Measurements from ENCODE around the gene ZNF408. TPM values are rescaled to one million over a fixed set of nuclear protein-coding genes. Genes with fewer than 3 reads are reported as not detected.

Gene ZNF408
- polyA plus RNA-seq, 1 donor (not counting 4 experiments of a cell fraction or from before 2014, with no cell fraction given): 4.0 TPM

GRCh38 chr11:46698597-46698996 lies 2.2 kb upstream of the ZNF408 start:
- dilution Hi-C loops (cut with MboI; ENCODE audit: extremely low pct_ligation_motif_present, low sequenced_read_pairs): no loop called here
- FAIRE-seq: no peak
- Histone ChIP-seq H3K9me3 (ENCODE audit: control insufficient read depth, low read depth, low read length) (no peaks in the 10 kb centered on the region), H3K27ac (ENCODE audit: control insufficient read depth, insufficient read depth, low read length) (no peak overlapping the region), H3K27me3 (ENCODE audit: control insufficient read depth, extremely low read depth, insufficient read depth, low read length) (no peaks in the 10 kb centered on the region), H3K4me1 (ENCODE audit: control insufficient read depth, extremely low read depth, insufficient read depth, low read length) (peaks cover 13% of the 10 kb centered on the region), H2AFZ (ENCODE audit: control insufficient read depth, low read length) (no peak overlapping the region), H3K36me3 (ENCODE audit: control insufficient read depth in 2 of 2, extremely low read depth in 1 of 2, insufficient read depth in 2 of 2, low read length in 2 of 2) (peaks cover 30 to 35% of the 10 kb centered on the region in 2 experiments), H4K20me1 (ENCODE audit: control insufficient read depth, extremely low read depth, insufficient read depth, low read length) (no peaks in the 10 kb centered on the region), H3K79me2 (ENCODE audit: control insufficient read depth, insufficient read depth, low read length) (peaks cover 54% of the 10 kb centered on the region), H3K9ac (ENCODE audit: control insufficient read depth, extremely low read depth, insufficient read depth, low read length) (no peak overlapping the region), H3K9me1 (ENCODE audit: control insufficient read depth, extremely low read depth, insufficient read depth, low read length) (no peaks in the 10 kb centered on the region), H3K4me3 (ENCODE audit: control insufficient read depth in 2 of 3, extremely low read depth in 1 of 3, insufficient read depth in 2 of 3, low read depth in 1 of 3, low read length in 3 of 3) (no peak overlapping the region), H3K4me2 (ENCODE audit: control insufficient read depth, extremely low read depth, insufficient read depth, low read depth, low read length) (peak overlapping the region; percentile 20)
- TF ChIP-seq EZH2 (IDR thresholded peaks at IDR 0.05; ENCODE audit: low read length): no peak
- no peak for TF ChIP-seq CTCF (optimal IDR thresholded peaks at IDR 0.05 in 1 of 3, IDR thresholded peaks at IDR 0.05 in 1 of 3, conservative IDR thresholded peaks at IDR 0.05 in 1 of 3; ENCODE audit: extremely low read depth in 1 of 3, insufficient read depth in 2 of 3, low read length in 3 of 3)
- no peak for DNase-seq (ENCODE audit: low read depth, low spot score)

- dilution Hi-C loops (cut with MboI; ENCODE audit: extremely low pct_ligation_motif_present, low sequenced_read_pairs): no loop called here
- Histone ChIP-seq H3K9me3 (ENCODE audit: control insufficient read depth, low read depth, low read length) (no peaks in the 10 kb centered on the region), H4K20me1 (ENCODE audit: control insufficient read depth, extremely low read depth, insufficient read depth, low read length) (peaks cover 3% of the 10 kb centered on the region), H3K27ac (ENCODE audit: control insufficient read depth, insufficient read depth, low read length) (peak overlapping the region; percentile 97), H3K4me3 (ENCODE audit: control insufficient read depth in 2 of 3, extremely low read depth in 1 of 3, insufficient read depth in 2 of 3, low read depth in 1 of 3, low read length in 3 of 3) (peak overlapping the region; percentile 81 to 97 (median 85)), H2AFZ (ENCODE audit: control insufficient read depth, low read length) (peak overlapping the region; percentile 96), H3K9ac (ENCODE audit: control insufficient read depth, extremely low read depth, insufficient read depth, low read length) (peak overlapping the region; percentile 88), H3K36me3 (ENCODE audit: control insufficient read depth in 2 of 2, extremely low read depth in 1 of 2, insufficient read depth in 2 of 2, low read length in 2 of 2) (peaks cover 21 to 37% of the 10 kb centered on the region in 2 experiments), H3K9me1 (ENCODE audit: control insufficient read depth, extremely low read depth, insufficient read depth, low read length) (no peaks in the 10 kb centered on the region), H3K4me1 (ENCODE audit: control insufficient read depth, extremely low read depth, insufficient read depth, low read length) (peaks cover 13% of the 10 kb centered on the region), H3K4me2 (ENCODE audit: control insufficient read depth, extremely low read depth, insufficient read depth, low read depth, low read length) (peak overlapping the region; percentile 97), H3K79me2 (ENCODE audit: control insufficient read depth, insufficient read depth, low read length) (peaks cover 76% of the 10 kb centered on the region), H3K27me3 (ENCODE audit: control insufficient read depth, extremely low read depth, insufficient read depth, low read length) (no peaks in the 10 kb centered on the region)
- DNase-seq (ENCODE audit: low read depth, low spot score) (no peak), FAIRE-seq (no peak)
- TF ChIP-seq EZH2 (IDR thresholded peaks at IDR 0.05; ENCODE audit: low read length) (no peak), CTCF (optimal IDR thresholded peaks at IDR 0.05 in 1 of 3, IDR thresholded peaks at IDR 0.05 in 1 of 3, conservative IDR thresholded peaks at IDR 0.05 in 1 of 3; ENCODE audit: extremely low read depth in 1 of 3, insufficient read depth in 2 of 3, low read length in 3 of 3) (no peak)
Observed at GRCh38 chr11:46701078-46701654, 335 bp downstream of the ZNF408 start.

All from keratinocyte (primary cell).